Stimulated activated CD8-positive, alpha-beta memory T cell treated with anti-CD3 and anti-CD28 coated beads, Interleukin-4, amount 100 ng/mL, for 1 hour (primary cell): ENCODE results near the gene WARS2.

Experiments used
- DNase-seq, 2 donors: peaks; one replicate each; pipeline ENCODE4 v3.0.0-alpha.2; 2020; ENCODE audit warnings: low read depth in 2 of 2, low spot score in 1 of 2

The WARS2 gene

GRCh38 chr1:118984722-118985639 lies 155.5 kb downstream of the WARS2 start:
- no peak for DNase-seq

- DNase-seq: no peak
Measured at GRCh38 chr1:118984086-118984721, 156.2 kb downstream of the WARS2 start.

- no peak for DNase-seq
Measured at GRCh38 chr1:118983558-118984041, 156.9 kb downstream of the WARS2 start.

GRCh38 chr1:118982821-118983557 lies 157.5 kb downstream of the WARS2 start:
- no peak for DNase-seq

GRCh38 chr1:118982266-118982665 lies 158.2 kb downstream of the WARS2 start:
- no peak for DNase-seq

- no peak for DNase-seq
Measured at GRCh38 chr1:118981436-118981835, 159.0 kb downstream of the WARS2 start.
